ENCODE data around the gene KCNAB1. TPM values are rescaled to one million over a fixed set of nuclear protein-coding genes. Genes with fewer than 3 reads are reported as not detected.

KCNAB1 gene
- total RNA-seq, 1 experiment from 2014 or later, result not detected

DNA sequence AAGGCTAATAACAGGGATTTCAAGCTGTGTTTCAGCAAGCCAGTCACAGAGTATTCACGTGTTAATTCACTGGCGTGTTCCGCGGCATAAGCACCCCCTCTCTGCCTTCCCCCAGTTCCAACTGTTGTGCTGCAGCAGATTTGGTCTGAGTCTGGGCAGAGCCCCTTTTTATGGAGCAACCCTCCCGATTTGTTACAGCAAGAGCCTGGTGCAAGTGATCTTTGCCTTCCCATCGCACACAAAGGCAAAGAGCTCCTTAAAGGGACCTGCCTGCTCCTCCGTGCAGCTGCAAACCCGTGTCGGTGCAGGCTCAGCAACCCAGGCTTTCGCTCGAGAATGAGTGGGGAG is 170.5 kb downstream of the KCNAB1 start:
- ChIA-PET POLR2A (ENCODE audit: low non-redundant PET) (no interaction called here), CTCF (no interaction called here)
- TF ChIP-seq, protein P1, sequence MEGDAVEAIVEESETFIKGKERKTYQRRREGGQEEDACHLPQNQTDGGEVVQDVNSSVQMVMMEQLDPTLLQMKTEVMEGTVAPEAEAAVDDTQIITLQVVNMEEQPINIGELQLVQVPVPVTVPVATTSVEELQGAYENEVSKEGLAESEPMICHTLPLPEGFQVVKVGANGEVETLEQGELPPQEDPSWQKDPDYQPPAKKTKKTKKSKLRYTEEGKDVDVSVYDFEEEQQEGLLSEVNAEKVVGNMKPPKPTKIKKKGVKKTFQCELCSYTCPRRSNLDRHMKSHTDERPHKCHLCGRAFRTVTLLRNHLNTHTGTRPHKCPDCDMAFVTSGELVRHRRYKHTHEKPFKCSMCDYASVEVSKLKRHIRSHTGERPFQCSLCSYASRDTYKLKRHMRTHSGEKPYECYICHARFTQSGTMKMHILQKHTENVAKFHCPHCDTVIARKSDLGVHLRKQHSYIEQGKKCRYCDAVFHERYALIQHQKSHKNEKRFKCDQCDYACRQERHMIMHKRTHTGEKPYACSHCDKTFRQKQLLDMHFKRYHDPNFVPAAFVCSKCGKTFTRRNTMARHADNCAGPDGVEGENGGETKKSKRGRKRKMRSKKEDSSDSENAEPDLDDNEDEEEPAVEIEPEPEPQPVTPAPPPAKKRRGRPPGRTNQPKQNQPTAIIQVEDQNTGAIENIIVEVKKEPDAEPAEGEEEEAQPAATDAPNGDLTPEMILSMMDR (conservative IDR thresholded peaks at IDR 0.05; ENCODE audit: low read depth, low read length), result no peak
- TF ChIP-seq EZH2 (IDR thresholded peaks at IDR 0.05; ENCODE audit: borderline replicate concordance, low read depth, low read length, poor library complexity, severe bottlenecking), result no peak
- no peaks in the 10 kb centered on the region for H3K36me3 ChIP-seq (ENCODE audit: insufficient read depth, low read length, poor library complexity, severe bottlenecking)
- H3K27ac ChIP-seq (ENCODE audit: low read depth, low read length, poor library complexity, severe bottlenecking), result no peak overlapping the region
- intact Hi-C loops (cut with micrococcal nuclease; ENCODE audit: unreplicated experiment), result no loop called here
- no peak for DNase-seq (ENCODE audit: low spot score)
- no TSS peak for BruUV-seq (replicated peaks)
- H3K4me3 ChIP-seq (ENCODE audit: low read depth, low read length, poor library complexity, severe bottlenecking), result peak overlapping the region; percentile 24
- peaks cover 48% of the 10 kb centered on the region for H3K27me3 ChIP-seq (replicated peaks; ENCODE audit: insufficient read depth, low read depth, low read length, poor library complexity)
- H3K9me3 ChIP-seq (ENCODE audit: low read depth, low read length, poor library complexity, severe bottlenecking), result no peaks in the 10 kb centered on the region
- H3K4me1 ChIP-seq (ENCODE audit: insufficient read depth, low read length, poor library complexity, severe bottlenecking), result peaks cover 8% of the 10 kb centered on the region

DNA sequence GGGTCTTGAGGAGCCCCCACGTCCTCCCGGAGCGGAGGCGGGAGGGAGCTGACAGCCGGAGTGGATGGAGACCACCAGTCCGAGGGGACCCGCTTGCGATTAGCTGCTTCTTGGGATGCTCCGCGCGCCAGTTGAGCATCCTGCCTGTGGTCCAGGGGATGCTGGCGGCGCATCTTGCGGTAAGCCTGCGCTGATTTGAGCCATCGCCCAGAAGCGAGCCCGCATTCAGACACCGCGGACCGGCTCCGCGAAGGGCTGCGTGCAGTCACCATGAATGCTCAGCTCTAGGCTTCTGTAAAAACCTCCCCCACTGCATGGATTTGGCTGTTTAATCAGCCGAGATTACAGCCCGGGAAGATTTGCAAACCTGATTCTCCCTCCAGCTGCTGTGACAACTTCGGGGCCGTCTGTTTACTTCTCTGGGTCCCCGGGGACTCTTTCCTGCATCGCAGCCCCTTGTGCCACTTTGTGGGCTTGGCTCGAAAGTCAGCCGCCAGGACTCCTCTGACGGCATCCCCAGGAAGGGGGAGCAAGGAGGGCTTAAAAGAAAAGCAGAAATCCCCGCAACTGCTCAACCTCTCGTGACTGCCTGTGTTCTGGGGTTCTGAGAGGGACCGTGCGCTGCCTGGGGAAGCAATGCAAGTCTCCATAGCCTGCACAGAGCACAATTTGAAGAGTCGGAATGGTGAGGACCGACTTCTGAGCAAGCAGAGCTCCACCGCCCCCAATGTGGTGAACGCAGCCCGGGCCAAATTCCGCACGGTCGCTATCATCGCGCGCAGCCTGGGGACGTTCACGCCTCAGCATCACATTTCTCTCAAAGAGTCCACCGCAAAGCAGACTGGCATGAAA is 171.1 kb downstream of the KCNAB1 start:
- ChIA-PET POLR2A (ENCODE audit: low non-redundant PET) (no interaction called here), CTCF (no interaction called here)
- Histone ChIP-seq H3K4me3 (ENCODE audit: low read depth, low read length, poor library complexity, severe bottlenecking) (peak overlapping the region; percentile 24), H3K9me3 (ENCODE audit: low read depth, low read length, poor library complexity, severe bottlenecking) (no peaks in the 10 kb centered on the region), H3K4me1 (ENCODE audit: insufficient read depth, low read length, poor library complexity, severe bottlenecking) (peaks cover 8% of the 10 kb centered on the region), H3K27me3 (replicated peaks; ENCODE audit: insufficient read depth, low read depth, low read length, poor library complexity) (peaks cover 48% of the 10 kb centered on the region), H3K27ac (ENCODE audit: low read depth, low read length, poor library complexity, severe bottlenecking) (no peak overlapping the region), H3K36me3 (ENCODE audit: insufficient read depth, low read length, poor library complexity, severe bottlenecking) (no peaks in the 10 kb centered on the region)
- no TSS peak for BruUV-seq (replicated peaks)
- no peak for TF ChIP-seq EZH2 (IDR thresholded peaks at IDR 0.05; ENCODE audit: borderline replicate concordance, low read depth, low read length, poor library complexity, severe bottlenecking)
- TF ChIP-seq, protein P1 (conservative IDR thresholded peaks at IDR 0.05; ENCODE audit: low read depth, low read length), result no peak
- intact Hi-C loops (cut with micrococcal nuclease; ENCODE audit: unreplicated experiment), result no loop called here
- DNase-seq (ENCODE audit: low spot score), result peak; percentile 27

DNA sequence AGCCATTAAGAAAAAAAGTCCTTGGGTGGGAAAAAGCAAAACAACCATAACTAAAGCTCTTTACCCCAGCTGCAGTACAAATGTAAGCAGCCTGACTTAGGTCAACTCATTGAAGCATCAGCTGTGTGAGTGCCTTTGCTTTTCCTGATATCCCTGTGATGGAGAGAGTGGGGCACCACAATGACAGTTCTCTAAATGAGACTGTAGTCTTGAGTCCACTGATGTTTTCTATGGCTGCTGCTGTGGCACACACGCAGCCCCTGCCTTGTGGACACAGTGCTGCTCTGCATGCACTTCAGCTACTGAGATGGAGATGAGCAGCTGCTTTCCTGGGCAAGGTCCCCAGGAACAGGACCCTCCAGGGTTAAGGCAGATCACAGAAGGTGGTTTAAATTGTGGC is 173.2 kb downstream of the KCNAB1 start:
- no TSS peak for BruUV-seq (replicated peaks)
- Histone ChIP-seq H3K27me3 (replicated peaks; ENCODE audit: insufficient read depth, low read depth, low read length, poor library complexity) (peaks cover 48% of the 10 kb centered on the region), H3K9me3 (ENCODE audit: low read depth, low read length, poor library complexity, severe bottlenecking) (no peaks in the 10 kb centered on the region), H3K36me3 (ENCODE audit: insufficient read depth, low read length, poor library complexity, severe bottlenecking) (no peaks in the 10 kb centered on the region), H3K4me1 (ENCODE audit: insufficient read depth, low read length, poor library complexity, severe bottlenecking) (peaks cover 8% of the 10 kb centered on the region), H3K4me3 (ENCODE audit: low read depth, low read length, poor library complexity, severe bottlenecking) (no peak overlapping the region), H3K27ac (ENCODE audit: low read depth, low read length, poor library complexity, severe bottlenecking) (no peak overlapping the region)
- TF ChIP-seq EZH2 (IDR thresholded peaks at IDR 0.05; ENCODE audit: borderline replicate concordance, low read depth, low read length, poor library complexity, severe bottlenecking), result no peak
- TF ChIP-seq, protein P1 (conservative IDR thresholded peaks at IDR 0.05; ENCODE audit: low read depth, low read length), result no peak
- POLR2A ChIA-PET (ENCODE audit: low non-redundant PET), result no interaction called here
- CTCF ChIA-PET, result no interaction called here
- no peak for DNase-seq (ENCODE audit: low spot score)
- intact Hi-C loops (cut with micrococcal nuclease; ENCODE audit: unreplicated experiment), result no loop called here
